Retinal pigment epithelial cell (primary cell): Measurements from ENCODE around the gene EP400.

Experiments
- DNase-seq: peaks from one replicate; pipeline ENCODE4 v3.0.0-alpha.2; 2010; ENCODE audit warnings: low read depth
- H3K4me3 ChIP-seq: 2 replicates; pipeline ENCODE4 v1.5.1; 2011; ENCODE audit warnings: mild to moderate bottlenecking, low read length, control low read depth, moderate library complexity
- TF ChIP-seq, protein P1 (sequence below): conservative IDR thresholded peaks from 2 replicates; pipeline ENCODE4 v1.5.1; 2011; ENCODE audit warnings: low read depth, low read length, control low read depth, inconsistent platforms

The EP400 gene

GRCh38 chr12:132026796-132027500, 77.2 kb downstream of the EP400 start:
- TF ChIP-seq, protein P1, sequence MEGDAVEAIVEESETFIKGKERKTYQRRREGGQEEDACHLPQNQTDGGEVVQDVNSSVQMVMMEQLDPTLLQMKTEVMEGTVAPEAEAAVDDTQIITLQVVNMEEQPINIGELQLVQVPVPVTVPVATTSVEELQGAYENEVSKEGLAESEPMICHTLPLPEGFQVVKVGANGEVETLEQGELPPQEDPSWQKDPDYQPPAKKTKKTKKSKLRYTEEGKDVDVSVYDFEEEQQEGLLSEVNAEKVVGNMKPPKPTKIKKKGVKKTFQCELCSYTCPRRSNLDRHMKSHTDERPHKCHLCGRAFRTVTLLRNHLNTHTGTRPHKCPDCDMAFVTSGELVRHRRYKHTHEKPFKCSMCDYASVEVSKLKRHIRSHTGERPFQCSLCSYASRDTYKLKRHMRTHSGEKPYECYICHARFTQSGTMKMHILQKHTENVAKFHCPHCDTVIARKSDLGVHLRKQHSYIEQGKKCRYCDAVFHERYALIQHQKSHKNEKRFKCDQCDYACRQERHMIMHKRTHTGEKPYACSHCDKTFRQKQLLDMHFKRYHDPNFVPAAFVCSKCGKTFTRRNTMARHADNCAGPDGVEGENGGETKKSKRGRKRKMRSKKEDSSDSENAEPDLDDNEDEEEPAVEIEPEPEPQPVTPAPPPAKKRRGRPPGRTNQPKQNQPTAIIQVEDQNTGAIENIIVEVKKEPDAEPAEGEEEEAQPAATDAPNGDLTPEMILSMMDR: no peak
- no peak overlapping the region for H3K4me3 ChIP-seq
- DNase-seq: no peak

DNA sequence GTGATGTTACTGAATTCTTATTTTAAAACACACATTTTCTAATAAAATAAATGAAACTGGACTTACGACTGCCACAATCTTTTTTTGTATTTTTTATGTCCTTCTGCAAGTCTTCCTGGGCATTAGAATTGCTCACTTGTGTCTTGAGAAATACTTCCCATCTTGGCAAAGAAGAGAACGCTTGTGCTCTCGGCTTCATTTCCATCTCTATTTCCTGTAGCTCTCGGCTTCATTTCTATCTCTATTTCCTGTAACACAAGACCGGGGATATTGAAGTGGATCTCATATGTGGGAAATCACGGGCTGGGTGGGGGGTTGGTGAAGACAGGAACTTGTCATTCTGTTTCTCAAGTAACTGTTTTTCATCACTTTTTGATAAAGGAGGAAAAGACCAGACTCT, 77.9 kb downstream of the EP400 start:
- TF ChIP-seq, protein P1: no peak
- no peak for DNase-seq
- no peak overlapping the region for H3K4me3 ChIP-seq

GRCh38 chr12:132028111-132028510, 78.4 kb downstream of the EP400 start:
- DNase-seq: no peak
- TF ChIP-seq, protein P1: no peak
- H3K4me3 ChIP-seq: no peak overlapping the region

DNA sequence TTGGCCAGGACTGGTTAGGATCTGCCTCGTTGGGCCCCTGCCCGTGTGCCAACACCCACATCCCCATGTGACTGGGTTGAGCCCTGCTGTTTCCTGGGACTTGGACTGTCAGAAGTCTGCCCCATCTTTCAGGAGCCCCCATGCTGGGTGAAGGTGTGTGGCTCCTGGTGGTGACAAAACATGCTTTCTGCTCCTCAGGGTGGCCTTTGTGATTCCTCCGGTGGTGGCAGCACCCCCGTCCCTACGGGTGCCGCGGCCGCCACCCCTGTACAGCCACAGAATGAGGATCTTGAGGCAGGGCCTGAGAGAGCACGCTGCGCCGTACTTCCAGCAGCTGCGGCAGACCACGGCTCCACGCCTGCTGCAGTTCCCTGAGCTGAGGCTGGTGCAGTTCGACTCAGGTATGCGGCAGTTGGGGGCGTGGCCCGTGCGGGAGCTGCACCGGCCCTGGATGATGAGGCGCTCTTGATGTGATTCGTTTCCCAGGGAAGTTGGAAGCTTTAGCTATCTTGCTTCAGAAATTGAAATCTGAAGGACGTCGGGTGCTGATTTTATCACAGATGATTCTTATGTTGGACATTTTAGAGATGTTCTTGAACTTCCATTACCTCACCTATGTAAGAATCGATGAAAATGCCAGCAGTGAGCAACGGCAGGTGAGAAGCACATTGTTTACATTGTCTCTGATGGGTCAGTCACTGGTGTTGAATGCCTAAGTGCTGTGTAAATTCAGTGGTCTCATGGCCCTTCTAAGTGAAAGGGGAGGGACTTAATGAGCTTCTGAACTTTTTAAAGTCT, 80.0 kb downstream of the EP400 start:
- no peak for DNase-seq
- H3K4me3 ChIP-seq: no peak overlapping the region
- TF ChIP-seq, protein P1: no peak

DNA sequence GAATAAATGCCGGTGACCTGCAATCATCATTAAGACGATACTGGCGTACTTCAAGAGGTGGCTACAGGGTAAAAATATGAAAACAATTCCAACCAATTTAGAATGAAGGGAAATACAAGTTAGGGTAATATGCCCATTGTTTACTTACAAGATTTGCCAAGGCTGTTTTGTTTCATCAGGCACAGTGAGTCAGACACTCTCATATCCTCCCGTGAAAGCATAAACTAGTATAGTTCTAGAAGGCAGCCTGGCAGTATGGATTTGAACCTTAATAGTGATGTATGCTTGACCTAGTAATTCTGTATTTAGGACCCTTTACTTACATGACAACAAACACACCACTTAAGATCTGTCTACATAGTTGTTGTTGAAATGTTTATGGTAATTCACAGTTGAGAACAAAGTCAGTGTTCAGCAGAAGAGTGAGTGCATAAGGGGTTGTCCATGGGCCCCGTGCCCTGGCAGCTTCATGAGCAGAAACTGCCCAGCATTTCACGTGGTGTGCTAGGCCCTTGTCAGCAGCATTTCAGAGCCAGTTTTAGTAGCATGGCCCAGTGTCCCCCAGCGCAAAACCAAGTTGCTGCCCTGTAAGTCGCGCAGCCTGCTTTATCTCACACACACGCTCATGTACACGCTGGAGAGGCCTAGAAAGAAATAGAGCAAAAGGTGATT, 80.8 kb downstream of the EP400 start:
- TF ChIP-seq, protein P1: no peak
- DNase-seq: no peak

DNA sequence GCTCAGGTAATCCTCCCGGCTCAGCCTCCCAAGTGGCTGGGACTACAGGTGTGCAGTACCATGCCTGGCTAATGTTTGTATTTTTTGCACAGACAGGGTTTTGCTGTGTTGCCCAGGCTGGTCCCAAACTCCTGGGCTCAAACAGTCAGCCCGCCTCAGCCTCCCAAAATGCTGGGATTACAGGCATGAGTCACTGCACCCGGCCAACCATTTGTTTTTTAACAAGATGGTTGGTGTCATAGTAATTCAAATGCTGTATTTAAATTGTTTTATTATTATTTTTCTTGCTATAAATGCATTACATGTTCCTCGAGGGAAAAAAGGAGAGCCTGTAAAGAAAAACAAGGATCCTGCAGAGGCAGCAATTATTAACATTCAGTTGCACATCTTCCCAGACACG, 83.9 kb downstream of the EP400 start:
- no peak for DNase-seq
- no peak overlapping the region for H3K4me3 ChIP-seq
- TF ChIP-seq, protein P1: no peak

More for the DNA sequence above, 80.8 kb downstream of the EP400 start:
- H3K4me3 ChIP-seq: no peak overlapping the region
